Right lobe of liver (tissue), 6 donors: Measurements from ENCODE around the gene CCR9. TPM values are rescaled to one million over a fixed set of nuclear protein-coding genes. Genes with fewer than 3 reads are reported as not detected.

Experiments
- ATAC-seq, 4 donors: fragments of 200-7000 bp; cut with Tn5 transposase; one replicate each; pipeline ENCODE4 v1.9.1; 2020; ENCODE audit warnings: mild to moderate bottlenecking in 4 of 4, moderate library complexity in 4 of 4
- DNase-seq, 3 donors: peaks; one replicate each; pipeline ENCODE4 v3.0.0-alpha.2; 2020
- H3K27ac ChIP-seq, 3 donors: fragments of 200-600 bp; one replicate each; pipeline ENCODE4 v1.8.0; 2022
- H3K27me3 ChIP-seq, 2 donors: fragments of 200-600 bp; one replicate each; pipeline ENCODE4 v1.8.0; 2022
- H3K36me3 ChIP-seq, 4 donors: fragments of 200-600 bp; sonication (generic) in 1 of 4; one replicate each; pipeline versions ENCODE4 v1.5.1 to v1.8.0; 2017 to 2022; ENCODE audit warnings: control low read depth in 1 of 4
- H3K4me1 ChIP-seq, 4 donors: fragments of 200-600 bp; sonication (generic) in 1 of 4; one replicate each; pipeline versions ENCODE4 v1.5.1 to v1.8.0; 2017 to 2022; ENCODE audit warnings: control low read depth in 1 of 4
- H3K4me3 ChIP-seq, 3 donors: fragments of 200-600 bp; one replicate each; pipeline ENCODE4 v1.8.0; 2022
- H3K9me3 ChIP-seq, 4 donors: fragments of 200-600 bp; sonication (generic) in 1 of 4; one replicate each; pipeline versions ENCODE4 v1.5.1 to v1.8.0; 2017 to 2022; ENCODE audit warnings: control low read depth in 1 of 4
- CTCF ChIP-seq, 4 donors: fragments of 200-600 bp in 3 of 4; fragments of 450-650 bp in 1 of 4; IDR thresholded peaks; one replicate each; pipeline versions ENCODE4 v1.5.1 to v1.8.0; 2016 to 2022; ENCODE audit warnings: antibody characterized with exemption in 4 of 4, mild to moderate bottlenecking in 2 of 4
- POLR2A ChIP-seq: fragments of 450-650 bp; IDR thresholded peaks from one replicate; pipeline ENCODE4 v1.6.1; 2017; ENCODE audit warnings: antibody characterized with exemption, mild to moderate bottlenecking
- WGBS: methylation state at CpG from one replicate; pipeline ENCODE4 v1.1.6; 2018; ENCODE audit warnings: low coverage, low lambda C conversion rate; ENCODE audit not compliant: insufficient coverage; ENCODE audit errors: missing lambda C conversion rate; 5-methylcytosine and 5-hydroxymethylcytosine counted together
- intact Hi-C, 2 donors: fragments of 100-400 bp; cut with DNase I; formaldehyde crosslinking; loops; one replicate each; pipeline versions ENCODE4 v1.11.2 to v1.14.1; 2022
- total RNA-seq, 6 experiments: library from RNA; depleted of rRNA in 2 of 6; stranded (reverse); fragments of >200 nt in 2 of 6; fragmentation: NEBNext Ultra II Directional in 3 of 6; extraction: Animal tissue kit (Norgen Biotek cat#: 25700) in 3 of 6; gene quantifications; one replicate each; pipeline versions ENCODE4 v1.1.0 to v1.2.4, GENCODE V29; 2016 to 2023
- donor health status: DM: no; HTN: yes; CAD: no.
- donor health status: DM: no; HTN: no; CAD: no.
- donor health status: DM: no; HTN: no; CAD: no.
- donor health status: DM: no; HTN: yes; CAD: no.
- donor health status: DM: no; HTN: yes; CAD: no.

Gene CCR9
- total RNA-seq, 6 experiments from 2014 or later = 0.07 to 0.09 (median 0.07) TPM; not detected in 3

GRCh38 chr3:45921158-45922038, 35.1 kb downstream of the CCR9 start:
- Histone ChIP-seq H3K27ac (no peak overlapping the region), H3K27me3 (no peaks in the 10 kb centered on the region), H3K4me1 (no peaks in the 10 kb centered on the region), H3K36me3 (peaks cover 0 to 27% (median 8%) of the 10 kb centered on the region in 4 donors), H3K4me3 (no peak overlapping the region), H3K9me3 (no peaks in the 10 kb centered on the region)
- WGBS = 86% methylated on average over 9 of the region's 14 CpGs
- no peak for TF ChIP-seq POLR2A
- TF ChIP-seq CTCF (IDR thresholded peaks at IDR 0.05) = no peak
- intact Hi-C loops = loop anchor here in 1 of 2 donors (10.0 kb wide), 1 partner anchor 157 kb away; no protein-coding TSS in a partner anchor
- DNase-seq (no peak), ATAC-seq (no peak)

DNA sequence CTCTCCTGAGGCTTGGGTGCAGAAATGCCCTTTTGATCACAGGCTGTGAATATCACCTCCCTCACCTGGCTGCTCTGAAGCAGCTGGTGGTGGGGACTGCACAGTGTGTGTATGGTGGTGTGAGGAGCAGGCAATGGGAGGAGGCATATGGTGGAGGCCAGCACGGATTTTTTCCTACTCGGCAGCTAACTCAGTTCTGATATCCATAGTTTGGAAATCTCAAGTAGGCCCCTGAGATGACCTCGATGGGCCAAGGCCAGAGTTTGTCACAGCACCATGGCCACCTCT, 35.6 kb downstream of the CCR9 start:
- 100% methylated on average over 1 of the region's 3 CpGs for WGBS
- Histone ChIP-seq H3K4me1 (no peaks in the 10 kb centered on the region), H3K36me3 (peaks cover 0 to 27% (median 8%) of the 10 kb centered on the region in 4 donors), H3K4me3 (no peak overlapping the region), H3K9me3 (no peaks in the 10 kb centered on the region), H3K27ac (no peak overlapping the region), H3K27me3 (no peaks in the 10 kb centered on the region)
- intact Hi-C loops = loop anchor here in 1 of 2 donors (10.0 kb wide), 1 partner anchor 157 kb away; no protein-coding TSS in a partner anchor
- DNase-seq (no peak), ATAC-seq (no peak)
- TF ChIP-seq CTCF (IDR thresholded peaks at IDR 0.05) = no peak
- no peak for TF ChIP-seq POLR2A

DNA sequence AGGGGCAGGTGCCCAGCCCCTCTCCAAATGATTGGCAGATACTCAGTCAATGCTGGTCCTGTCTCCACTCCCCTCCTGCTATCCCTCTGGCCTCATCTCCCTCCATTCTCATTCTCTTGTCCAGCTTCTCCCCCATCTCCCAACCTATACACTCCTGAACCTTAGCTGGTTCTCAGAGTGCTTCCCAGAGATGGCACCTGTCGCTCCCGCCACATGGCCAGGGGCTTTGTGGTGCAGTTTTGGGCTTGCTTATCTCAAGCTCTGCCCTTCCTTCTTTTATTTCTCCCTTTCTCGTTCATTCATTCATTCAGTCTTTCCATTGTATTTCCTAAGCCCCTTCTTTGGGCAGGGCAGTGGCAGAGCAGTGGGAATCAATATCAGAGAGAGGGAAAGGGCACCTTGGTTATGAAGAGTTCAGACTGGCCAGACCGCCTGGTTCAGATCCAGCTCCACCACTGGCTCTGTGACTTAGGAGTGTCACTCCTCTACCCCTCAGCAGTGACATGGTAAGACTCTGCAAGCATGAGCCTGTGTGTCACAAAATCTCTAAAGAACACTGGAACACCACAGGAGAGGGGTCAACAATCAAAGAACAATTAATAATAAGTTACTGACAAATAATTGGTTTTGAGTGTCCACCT, 36.7 kb downstream of the CCR9 start:
- peaks cover 0 to 36% (median 10%) of the 10 kb centered on the region in 4 donors for H3K36me3 ChIP-seq
- no peaks in the 10 kb centered on the region for H3K27me3 ChIP-seq
- no peak overlapping the region for H3K4me3 ChIP-seq
- H3K9me3 ChIP-seq = no peaks in the 10 kb centered on the region
- DNase-seq (no peak), ATAC-seq (no peak)
- H3K4me1 ChIP-seq = no peaks in the 10 kb centered on the region
- TF ChIP-seq POLR2A (no peak), CTCF (IDR thresholded peaks at IDR 0.05) (no peak)
- WGBS = 100% methylated on average over 4 of the region's 4 CpGs
- intact Hi-C loops = loop anchor here in 1 of 2 donors (10.0 kb wide), 1 partner anchor 158 kb away; no protein-coding TSS in a partner anchor
- H3K27ac ChIP-seq = no peak overlapping the region

DNA sequence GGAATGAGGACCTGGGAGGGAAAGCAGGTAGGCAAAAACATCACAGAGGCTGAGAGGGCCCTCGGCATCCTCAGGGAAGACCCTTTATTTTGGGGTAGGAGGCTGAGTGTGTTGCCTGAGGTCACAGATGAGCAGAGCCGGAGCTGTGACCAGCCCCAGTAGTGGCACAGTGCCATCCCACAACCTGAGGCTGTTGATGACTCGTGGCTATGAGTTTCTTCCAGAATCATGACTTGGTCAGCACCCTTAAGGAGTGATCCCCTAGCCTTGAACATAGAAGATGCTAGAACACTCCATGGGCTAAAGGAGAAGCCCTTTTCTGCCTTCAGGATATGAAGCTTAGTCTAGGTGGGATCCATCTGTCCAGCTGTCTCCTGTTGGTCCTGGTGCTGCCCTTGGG, 37.4 kb downstream of the CCR9 start:
- no peaks in the 10 kb centered on the region for H3K4me1 ChIP-seq
- WGBS = 79% methylated on average over 3 of the region's 3 CpGs
- no peak overlapping the region for H3K4me3 ChIP-seq
- intact Hi-C loops = loop anchor here in 1 of 2 donors (10.0 kb wide), 1 partner anchor 159 kb away; no protein-coding TSS in a partner anchor
- peaks cover 0 to 42% (median 10%) of the 10 kb centered on the region in 4 donors for H3K36me3 ChIP-seq
- TF ChIP-seq CTCF (IDR thresholded peaks at IDR 0.05) = no peak
- TF ChIP-seq POLR2A = no peak
- no peaks in the 10 kb centered on the region for H3K27me3 ChIP-seq
- no peak overlapping the region for H3K27ac ChIP-seq
- no peak for ATAC-seq
- no peaks in the 10 kb centered on the region for H3K9me3 ChIP-seq
- DNase-seq = no peak
